NCI-H1417 (cell line): Measurements from ENCODE around the gene ALOX15B.
"Not testable (repeated sequence)": the region's sequence is repeated elsewhere in the genome, so short reads cannot be mapped to it uniquely, and the experiment has no call there.

Source experiments
- DNase-seq, 3 experiments: peaks; one replicate each; lab custom pipeline; 2025; lab: John Stamatoyannopoulos, UW

The ALOX15B gene

GRCh38 chr17:8062807-8063483 lies 24.1 kb downstream of the ALOX15B start:
- DNase-seq, result peak in 1 of 3 experiments; percentile 9

- DNase-seq, result peak in 1 of 3 experiments; percentile 0
Measured at GRCh38 chr17:8063761-8064534, 25.1 kb downstream of the ALOX15B start.

- no peak for DNase-seq
Measured at GRCh38 chr17:8064561-8065019, 25.7 kb downstream of the ALOX15B start.

- no peak for DNase-seq
Measured at GRCh38 chr17:8066841-8067775, 28.2 kb downstream of the ALOX15B start.

GRCh38 chr17:8067806-8068205 lies 28.9 kb downstream of the ALOX15B start:
- DNase-seq, result no peak

GRCh38 chr17:8068736-8069586 lies 30.1 kb downstream of the ALOX15B start:
- DNase-seq, result no peak

GRCh38 chr17:8069587-8069860 lies 30.7 kb downstream of the ALOX15B start:
- DNase-seq, result no peak

- no peak for DNase-seq
Measured at GRCh38 chr17:8071496-8071895, 32.6 kb downstream of the ALOX15B start.

- peak in 2 of 3 experiments; percentile 35 to 47 for DNase-seq
Measured at GRCh38 chr17:8072341-8072728, 33.5 kb downstream of the ALOX15B start.

- peak in 2 of 3 experiments; percentile 35 to 47 for DNase-seq
Measured at GRCh38 chr17:8072729-8073461, 34.0 kb downstream of the ALOX15B start.

GRCh38 chr17:8073627-8074484 lies 35.0 kb downstream of the ALOX15B start:
- DNase-seq, result peak; percentile 16 to 64 (median 39)

GRCh38 chr17:8074554-8074953 lies 35.7 kb downstream of the ALOX15B start:
- no peak for DNase-seq

- DNase-seq, result no peak
Measured at GRCh38 chr17:8075081-8075480, 36.2 kb downstream of the ALOX15B start.

GRCh38 chr17:8075574-8076342 lies 36.9 kb downstream of the ALOX15B start:
- DNase-seq, result no peak

GRCh38 chr17:8076502-8077266 lies 37.8 kb downstream of the ALOX15B start:
- DNase-seq, result no peak

- DNase-seq, result not testable (repeated sequence)
Measured at GRCh38 chr17:8077939-8078338, 39.1 kb downstream of the ALOX15B start.

- peak; percentile 36 to 83 (median 81) for DNase-seq
Measured at GRCh38 chr17:8079291-8080207, 40.7 kb downstream of the ALOX15B start.
